Panc1 (cell line): Measurements from ENCODE around the gene BUB1. TPM values are rescaled to one million over a fixed set of nuclear protein-coding genes. Genes with fewer than 3 reads are reported as not detected.

ENCODE experiments used
- ATAC-seq: fragments of 200-7000 bp; cut with Tn5 transposase; 2 replicates; pipeline ENCODE4 v1.9.1; 2020; ENCODE audit warnings: mild to moderate bottlenecking, moderate library complexity
- BruUV-seq: library from RNA; stranded (reverse); fragments of 400-500 nt; replicated peaks from 2 replicates; lab custom pipeline; 2021; lab: Mats Ljungman, UMichigan
- CTCF ChIA-PET: fragments of 300-600 bp; sonication (Branson Sonifier 250); formaldehyde crosslinking; loops from one replicate; lab custom pipeline; 2022; ENCODE audit warnings: antibody characterized with exemption; lab: Charles Lee
- POLR2A ChIA-PET: fragments of 300-600 bp; sonication (Branson Sonifier 250); formaldehyde crosslinking; loops from one replicate; lab custom pipeline; 2022; ENCODE audit warnings: antibody characterized with exemption; lab: Charles Lee
- DNase-seq: peaks from one replicate; pipeline ENCODE4 v3.0.0-alpha.2; 2010; ENCODE audit warnings: low read depth, low spot score
- H3K27ac ChIP-seq: 2 replicates; pipeline ENCODE4 v1.5.1; 2011; ENCODE audit warnings: mild to moderate bottlenecking, low read length, inconsistent platforms
- H3K27me3 ChIP-seq: fragments of 200-500 bp; sonication (Bioruptor generic); 2 replicates; pipeline ENCODE4 v1.6.0; 2014; ENCODE audit warnings: low read length, inconsistent platforms; ENCODE audit not compliant: control insufficient read depth, insufficient read depth
- H3K36me3 ChIP-seq: fragments of 200-500 bp; sonication (Bioruptor generic); 2 replicates; pipeline ENCODE4 v1.5.1; 2014; ENCODE audit warnings: inconsistent platforms, mild to moderate bottlenecking, low read length, moderate library complexity; ENCODE audit not compliant: control insufficient read depth, insufficient read depth
- H3K4me1 ChIP-seq: 2 replicates; pipeline ENCODE4 v1.5.1; 2011; ENCODE audit warnings: inconsistent platforms, mild to moderate bottlenecking, low read length, moderate library complexity; ENCODE audit not compliant: control insufficient read depth, insufficient read depth
- H3K4me3 ChIP-seq, 2 experiments: 2 replicates each; pipeline ENCODE4 v1.5.1; 2011 to 2012; ENCODE audit warnings: low read depth in 2 of 2, low read length in 2 of 2, mild to moderate bottlenecking in 2 of 2, inconsistent platforms in 1 of 2, moderate library complexity in 1 of 2
- H3K9me3 ChIP-seq: fragments of 200-500 bp; sonication (Bioruptor generic); 2 replicates; pipeline ENCODE4 v1.5.1; 2014; ENCODE audit warnings: low read depth, mild to moderate bottlenecking, inconsistent platforms, low read length, moderate library complexity; ENCODE audit not compliant: control insufficient read depth, insufficient read depth
- POLR2AphosphoS5 ChIP-seq: IDR thresholded peaks from 2 replicates; pipeline ENCODE4 v1.6.1; 2012; ENCODE audit warnings: mild to moderate bottlenecking, low read depth, low read length, moderate library complexity
- SIN3A ChIP-seq: IDR thresholded peaks from 2 replicates; pipeline ENCODE4 v1.6.1; 2012; ENCODE audit warnings: low read depth, mild to moderate bottlenecking, low read length, moderate library complexity, borderline replicate concordance; ENCODE audit not compliant: insufficient read depth
- TCF7L2 ChIP-seq: IDR thresholded peaks from 2 replicates; pipeline ENCODE4 v1.6.1; 2011; ENCODE audit warnings: mild to moderate bottlenecking, low read depth, low read length, inconsistent platforms
- in situ Hi-C: cut with HindIII; loops from 2 replicates; pipeline ENCODE4 v1.10.0; 2016; ENCODE audit warnings: low sequenced_read_pairs, low pct_unique_long_range_greater_than_20kb
- intact Hi-C: fragments of 100-400 bp; cut with micrococcal nuclease; formaldehyde crosslinking; loops from one replicate; pipeline ENCODE4 v1.10.0; 2022; ENCODE audit not compliant: unreplicated experiment
- total RNA-seq: library from RNA; stranded (reverse); gene quantifications from one replicate; pipeline ENCODE4 v1.2.1, GENCODE V29; 2021; ENCODE audit not compliant: unreplicated experiment
- TF ChIP-seq, protein P1 (sequence below): fragments of 450-650 bp; IDR thresholded peaks from 2 replicates; pipeline ENCODE4 v1.5.1; 2017; ENCODE audit warnings: mild to moderate bottlenecking
- TF ChIP-seq, protein P2 (sequence below), 2 experiments: IDR thresholded peaks; 2 replicates each; pipeline ENCODE4 v1.6.1; 2011 to 2012; ENCODE audit warnings: low read depth in 2 of 2, control low read depth in 1 of 2, low read length in 1 of 2, mild to moderate bottlenecking in 1 of 2, moderate library complexity in 1 of 2; ENCODE audit not compliant: insufficient read depth in 1 of 2

The BUB1 gene
- total RNA-seq, 1 experiment from 2014 or later: 91.2 TPM

GRCh38 chr2:110712737-110713136 is 34.9 kb upstream of the BUB1 start:
- no peaks in the 10 kb centered on the region; the same call in 1 of the 2 replicates for H3K36me3 ChIP-seq
- CTCF ChIA-PET: interaction anchor here (0.6 kb wide), 1 partner anchor 26 kb away, joined by 5 read pairs; no protein-coding TSS in a partner anchor
- POLR2A ChIA-PET: interaction anchor here (0.7 kb wide), 1 partner anchor 11 kb away, joined by 4 read pairs; no protein-coding TSS in a partner anchor
- H3K27me3 ChIP-seq: peaks cover 22% of the 10 kb centered on the region
- in situ Hi-C loops: no loop called here
- H3K27ac ChIP-seq: no peak overlapping the region
- no peak overlapping the region for H3K4me3 ChIP-seq
- no peak for TF ChIP-seq SIN3A
- TF ChIP-seq, protein P1, sequence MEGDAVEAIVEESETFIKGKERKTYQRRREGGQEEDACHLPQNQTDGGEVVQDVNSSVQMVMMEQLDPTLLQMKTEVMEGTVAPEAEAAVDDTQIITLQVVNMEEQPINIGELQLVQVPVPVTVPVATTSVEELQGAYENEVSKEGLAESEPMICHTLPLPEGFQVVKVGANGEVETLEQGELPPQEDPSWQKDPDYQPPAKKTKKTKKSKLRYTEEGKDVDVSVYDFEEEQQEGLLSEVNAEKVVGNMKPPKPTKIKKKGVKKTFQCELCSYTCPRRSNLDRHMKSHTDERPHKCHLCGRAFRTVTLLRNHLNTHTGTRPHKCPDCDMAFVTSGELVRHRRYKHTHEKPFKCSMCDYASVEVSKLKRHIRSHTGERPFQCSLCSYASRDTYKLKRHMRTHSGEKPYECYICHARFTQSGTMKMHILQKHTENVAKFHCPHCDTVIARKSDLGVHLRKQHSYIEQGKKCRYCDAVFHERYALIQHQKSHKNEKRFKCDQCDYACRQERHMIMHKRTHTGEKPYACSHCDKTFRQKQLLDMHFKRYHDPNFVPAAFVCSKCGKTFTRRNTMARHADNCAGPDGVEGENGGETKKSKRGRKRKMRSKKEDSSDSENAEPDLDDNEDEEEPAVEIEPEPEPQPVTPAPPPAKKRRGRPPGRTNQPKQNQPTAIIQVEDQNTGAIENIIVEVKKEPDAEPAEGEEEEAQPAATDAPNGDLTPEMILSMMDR: no peak
- no peaks in the 10 kb centered on the region for H3K9me3 ChIP-seq
- no peak for ATAC-seq
- no TSS peak for BruUV-seq
- no peak for DNase-seq
- intact Hi-C loops: no loop called here
- H3K4me1 ChIP-seq: no peaks in the 10 kb centered on the region

GRCh38 chr2:110708455-110708854 is 30.6 kb upstream of the BUB1 start:
- ChIA-PET CTCF (no interaction called here), POLR2A (no interaction called here)
- H3K9me3 ChIP-seq: no peaks in the 10 kb centered on the region
- in situ Hi-C loops (no loop called here), intact Hi-C loops (no loop called here)
- ATAC-seq (no peak), DNase-seq (no peak)
- TF ChIP-seq, protein P2, sequence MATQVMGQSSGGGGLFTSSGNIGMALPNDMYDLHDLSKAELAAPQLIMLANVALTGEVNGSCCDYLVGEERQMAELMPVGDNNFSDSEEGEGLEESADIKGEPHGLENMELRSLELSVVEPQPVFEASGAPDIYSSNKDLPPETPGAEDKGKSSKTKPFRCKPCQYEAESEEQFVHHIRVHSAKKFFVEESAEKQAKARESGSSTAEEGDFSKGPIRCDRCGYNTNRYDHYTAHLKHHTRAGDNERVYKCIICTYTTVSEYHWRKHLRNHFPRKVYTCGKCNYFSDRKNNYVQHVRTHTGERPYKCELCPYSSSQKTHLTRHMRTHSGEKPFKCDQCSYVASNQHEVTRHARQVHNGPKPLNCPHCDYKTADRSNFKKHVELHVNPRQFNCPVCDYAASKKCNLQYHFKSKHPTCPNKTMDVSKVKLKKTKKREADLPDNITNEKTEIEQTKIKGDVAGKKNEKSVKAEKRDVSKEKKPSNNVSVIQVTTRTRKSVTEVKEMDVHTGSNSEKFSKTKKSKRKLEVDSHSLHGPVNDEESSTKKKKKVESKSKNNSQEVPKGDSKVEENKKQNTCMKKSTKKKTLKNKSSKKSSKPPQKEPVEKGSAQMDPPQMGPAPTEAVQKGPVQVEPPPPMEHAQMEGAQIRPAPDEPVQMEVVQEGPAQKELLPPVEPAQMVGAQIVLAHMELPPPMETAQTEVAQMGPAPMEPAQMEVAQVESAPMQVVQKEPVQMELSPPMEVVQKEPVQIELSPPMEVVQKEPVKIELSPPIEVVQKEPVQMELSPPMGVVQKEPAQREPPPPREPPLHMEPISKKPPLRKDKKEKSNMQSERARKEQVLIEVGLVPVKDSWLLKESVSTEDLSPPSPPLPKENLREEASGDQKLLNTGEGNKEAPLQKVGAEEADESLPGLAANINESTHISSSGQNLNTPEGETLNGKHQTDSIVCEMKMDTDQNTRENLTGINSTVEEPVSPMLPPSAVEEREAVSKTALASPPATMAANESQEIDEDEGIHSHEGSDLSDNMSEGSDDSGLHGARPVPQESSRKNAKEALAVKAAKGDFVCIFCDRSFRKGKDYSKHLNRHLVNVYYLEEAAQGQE (IDR thresholded peaks at IDR 0.05; ENCODE audit: insufficient read depth in 1 of 2, low read depth in 2 of 2, low read length in 1 of 2): no peak
- TF ChIP-seq, protein P1: no peak
- TF ChIP-seq SIN3A (no peak), POLR2AphosphoS5 (no peak), TCF7L2 (no peak)
- peaks cover 26% of the 10 kb centered on the region for H3K27me3 ChIP-seq
- no peak overlapping the region for H3K27ac ChIP-seq
- no TSS peak for BruUV-seq
- no peaks in the 10 kb centered on the region for H3K4me1 ChIP-seq
- no peaks in the 10 kb centered on the region for H3K36me3 ChIP-seq
- no peak overlapping the region for H3K4me3 ChIP-seq
